ENCODE data around the gene RNMT.

DNA sequence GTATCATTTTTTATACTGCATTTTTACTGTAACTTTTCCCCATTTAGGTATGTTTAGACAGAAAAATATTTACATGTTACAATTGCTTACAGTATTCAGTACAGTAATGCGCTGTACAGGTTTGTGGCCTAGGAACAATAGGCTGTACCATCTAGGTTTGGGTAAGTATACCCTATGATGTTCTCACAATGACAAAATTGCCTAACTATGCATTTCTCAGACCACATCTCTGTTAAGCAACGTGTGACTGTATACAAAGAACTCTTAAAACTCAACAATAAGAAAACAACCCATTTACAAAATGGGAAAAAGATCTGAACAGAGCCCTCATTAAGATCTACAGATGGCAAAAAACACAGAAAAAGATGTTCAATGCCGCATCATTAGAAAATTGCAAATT, 29.5 kb upstream of the RNMT start:
- no peak for TF ChIP-seq GATA3 (IDR thresholded peaks at IDR 0.05; ENCODE audit: low read depth, low read length)
- no peak for TF ChIP-seq GATA2 (IDR thresholded peaks at IDR 0.05; ENCODE audit: low read depth, low read length)

All from SH-SY5Y (cell line).